ENCODE measurements around the gene C1orf216. TPM values are rescaled to one million over a fixed set of nuclear protein-coding genes. Genes with fewer than 3 reads are reported as not detected.
"Not testable (repeated sequence)": the region's sequence is repeated elsewhere in the genome, so short reads cannot be mapped to it uniquely, and the experiment has no call there.

C1orf216 gene
- total RNA-seq, 1 donor from 2014 or later = 14.3 TPM

GRCh38 chr1:35726450-35727433 is 8.1 kb upstream of the C1orf216 start:
- peak; percentile 87 for TF ChIP-seq CTCF (IDR thresholded peaks at IDR 0.05)
- no peak overlapping the region for H3K27ac ChIP-seq
- ATAC-seq (peak; percentile 85 to 91), DNase-seq (peak; percentile 55)
- no peaks in the 10 kb centered on the region for H3K27me3 ChIP-seq (ENCODE audit: low read depth)
- intact Hi-C loops (cut with DNase I) = loop anchor here (10.0 kb wide), 1 partner anchor 162 kb away; no protein-coding TSS in a partner anchor
- no peaks in the 10 kb centered on the region for H3K36me3 ChIP-seq
- H3K9me3 ChIP-seq = no peaks in the 10 kb centered on the region
- H3K4me3 ChIP-seq = no peak overlapping the region
- peaks cover 6% of the 10 kb centered on the region for H3K4me1 ChIP-seq

DNA sequence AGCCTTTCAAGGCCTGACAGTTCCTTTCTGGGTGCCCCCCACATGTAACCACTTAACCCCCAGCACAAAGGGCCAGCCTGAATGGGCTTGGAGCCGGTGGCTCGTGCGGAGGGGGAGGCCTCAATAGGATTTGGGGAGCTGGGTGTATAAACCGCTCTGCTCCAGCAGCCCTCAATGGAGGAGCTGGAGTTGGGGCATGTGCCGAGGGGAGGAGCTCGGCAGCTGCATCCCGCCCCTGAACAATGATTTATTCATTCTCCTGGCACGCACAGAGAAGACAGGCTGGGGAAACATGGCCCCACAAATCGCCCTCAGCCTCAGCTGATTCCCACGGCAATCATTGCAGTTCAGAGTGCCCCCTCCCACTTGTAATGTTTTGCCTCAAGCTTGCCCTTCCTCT is 6.9 kb upstream of the C1orf216 start:
- intact Hi-C loops (cut with DNase I) = loop anchor here (10.0 kb wide), 1 partner anchor 161 kb away; no protein-coding TSS in a partner anchor
- ATAC-seq (no peak), DNase-seq (no peak)
- no peak overlapping the region for H3K4me3 ChIP-seq
- no peak for TF ChIP-seq CTCF (IDR thresholded peaks at IDR 0.05)
- no peaks in the 10 kb centered on the region for H3K27me3 ChIP-seq (ENCODE audit: low read depth)
- H3K36me3 ChIP-seq = no peaks in the 10 kb centered on the region
- H3K9me3 ChIP-seq = no peaks in the 10 kb centered on the region
- no peak overlapping the region for H3K27ac ChIP-seq
- H3K4me1 ChIP-seq = peaks cover 6% of the 10 kb centered on the region

DNA sequence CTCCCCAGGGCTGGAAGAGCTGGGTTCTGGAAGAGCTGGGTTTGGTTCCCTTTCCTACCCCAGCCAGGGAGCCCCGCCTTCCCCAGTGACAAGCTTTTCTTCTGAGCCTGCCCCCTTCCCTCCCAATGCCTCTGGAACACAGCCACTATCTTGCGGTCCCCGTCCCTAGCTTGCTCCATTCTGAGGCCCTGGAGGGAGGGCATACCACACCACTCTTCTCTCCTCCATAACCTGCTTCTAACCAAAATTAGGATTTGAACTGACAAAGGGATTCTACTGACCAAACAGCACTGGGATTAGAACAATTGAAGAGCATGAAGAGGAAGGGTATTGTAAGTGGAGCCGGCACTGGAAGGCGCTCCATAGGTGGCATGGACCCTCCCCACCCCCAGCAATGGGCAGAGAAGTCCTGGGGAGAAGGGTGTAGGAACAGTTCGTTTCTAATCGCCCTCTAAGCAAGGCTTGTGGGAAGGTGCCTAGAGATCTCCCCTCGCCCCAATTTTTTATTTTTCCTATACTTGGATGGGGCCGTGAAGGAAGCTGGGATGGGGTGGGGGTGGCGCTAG is 690 bp downstream of the C1orf216 start:
- no peaks in the 10 kb centered on the region for H3K9me3 ChIP-seq
- peak overlapping the region; percentile 81 for H3K27ac ChIP-seq
- peaks cover 13% of the 10 kb centered on the region for H3K36me3 ChIP-seq
- H3K4me1 ChIP-seq = peaks cover 35% of the 10 kb centered on the region
- H3K4me3 ChIP-seq = peak overlapping the region; percentile 80
- ATAC-seq = peak; percentile 61
- no peak for TF ChIP-seq CTCF (IDR thresholded peaks at IDR 0.05)
- DNase-seq = peak; percentile 66
- H3K27me3 ChIP-seq (ENCODE audit: low read depth) = no peaks in the 10 kb centered on the region
- intact Hi-C loops (cut with DNase I) = no loop called here

- H3K36me3 ChIP-seq = peaks cover 13% of the 10 kb centered on the region
- TF ChIP-seq CTCF (IDR thresholded peaks at IDR 0.05) = peak; percentile 90
- peak overlapping the region; percentile 18 for H3K4me3 ChIP-seq
- no peaks in the 10 kb centered on the region for H3K9me3 ChIP-seq
- ATAC-seq (peak; percentile 61 to 71), DNase-seq (peak; percentile 77)
- H3K4me1 ChIP-seq = peaks cover 35% of the 10 kb centered on the region
- H3K27me3 ChIP-seq (ENCODE audit: low read depth) = no peaks in the 10 kb centered on the region
- intact Hi-C loops (cut with DNase I) = no loop called here
- no peak overlapping the region for H3K27ac ChIP-seq
These were observed 3.1 kb downstream of the C1orf216 start for GRCh38 chr1:35715568-35716002.

DNA sequence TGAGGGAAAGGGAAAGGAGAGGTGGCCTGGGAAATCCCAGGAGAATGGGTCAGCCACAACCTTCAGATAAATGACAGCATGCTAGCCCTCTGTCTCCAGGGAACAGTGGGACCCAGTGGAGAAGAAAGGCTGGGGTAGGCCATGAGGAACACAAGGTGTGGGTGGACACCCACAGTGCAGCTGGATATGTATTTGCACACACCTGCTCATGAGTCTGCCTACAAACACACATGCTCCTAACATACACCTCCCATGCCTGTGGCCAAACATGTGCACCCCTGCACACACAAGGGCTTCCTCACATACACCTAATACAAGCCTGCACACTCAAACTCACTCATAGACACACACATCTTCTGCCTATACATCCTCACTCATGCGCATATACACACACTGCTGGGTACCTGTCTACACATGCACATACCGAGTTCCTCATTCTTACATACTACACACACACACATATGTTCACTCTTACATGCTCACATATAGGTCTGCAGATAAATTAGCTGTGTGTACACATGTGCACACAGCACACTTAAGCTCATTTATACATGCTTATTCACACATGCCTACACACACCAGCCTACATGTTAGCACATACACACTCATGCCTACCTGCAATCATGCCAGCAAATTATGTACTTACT is 3.6 kb downstream of the C1orf216 start:
- peaks cover 13% of the 10 kb centered on the region for H3K36me3 ChIP-seq
- ATAC-seq = no peak
- H3K27ac ChIP-seq = no peak overlapping the region
- H3K4me1 ChIP-seq = peaks cover 35% of the 10 kb centered on the region
- no peaks in the 10 kb centered on the region for H3K9me3 ChIP-seq
- no peak overlapping the region for H3K4me3 ChIP-seq
- DNase-seq = no peak
- no peak for TF ChIP-seq CTCF (IDR thresholded peaks at IDR 0.05)
- no peaks in the 10 kb centered on the region for H3K27me3 ChIP-seq (ENCODE audit: low read depth)
- intact Hi-C loops (cut with DNase I) = no loop called here

DNA sequence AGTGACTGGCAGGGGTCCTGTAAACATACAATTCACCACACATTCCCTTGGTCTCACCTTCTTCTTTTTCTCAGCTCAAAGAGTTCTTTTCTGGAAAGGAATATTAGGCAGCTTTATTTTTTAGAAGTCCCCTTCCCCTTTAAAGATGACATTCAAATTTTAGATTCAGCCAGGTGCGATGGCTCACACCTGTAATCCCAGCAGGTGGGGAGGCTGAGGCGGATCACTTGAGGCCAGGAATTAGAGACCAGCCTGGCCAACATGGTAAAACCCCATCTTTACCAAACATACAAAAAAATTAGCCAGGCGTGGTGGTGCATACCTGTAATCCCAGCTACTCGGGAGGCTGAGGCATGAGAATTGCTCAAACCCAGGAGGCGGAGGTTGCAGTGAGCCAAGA is 7.6 kb downstream of the C1orf216 start:
- peaks cover 12% of the 10 kb centered on the region for H3K4me1 ChIP-seq
- intact Hi-C loops (cut with DNase I); DNase-seq; H3K9me3 ChIP-seq; H3K4me3 ChIP-seq; H3K27ac ChIP-seq; ATAC-seq: not testable (repeated sequence)
- peaks cover 13% of the 10 kb centered on the region for H3K36me3 ChIP-seq
- H3K27me3 ChIP-seq (ENCODE audit: low read depth) = peaks cover 24% of the 10 kb centered on the region
